ENCODE results near the gene MYO15B. TPM values are rescaled to one million over a fixed set of nuclear protein-coding genes. Genes with fewer than 3 reads are reported as not detected.

Gene MYO15B
- total and polyA plus RNA-seq, 4 donors: 84.5 to 197 (median 167) TPM

DNA sequence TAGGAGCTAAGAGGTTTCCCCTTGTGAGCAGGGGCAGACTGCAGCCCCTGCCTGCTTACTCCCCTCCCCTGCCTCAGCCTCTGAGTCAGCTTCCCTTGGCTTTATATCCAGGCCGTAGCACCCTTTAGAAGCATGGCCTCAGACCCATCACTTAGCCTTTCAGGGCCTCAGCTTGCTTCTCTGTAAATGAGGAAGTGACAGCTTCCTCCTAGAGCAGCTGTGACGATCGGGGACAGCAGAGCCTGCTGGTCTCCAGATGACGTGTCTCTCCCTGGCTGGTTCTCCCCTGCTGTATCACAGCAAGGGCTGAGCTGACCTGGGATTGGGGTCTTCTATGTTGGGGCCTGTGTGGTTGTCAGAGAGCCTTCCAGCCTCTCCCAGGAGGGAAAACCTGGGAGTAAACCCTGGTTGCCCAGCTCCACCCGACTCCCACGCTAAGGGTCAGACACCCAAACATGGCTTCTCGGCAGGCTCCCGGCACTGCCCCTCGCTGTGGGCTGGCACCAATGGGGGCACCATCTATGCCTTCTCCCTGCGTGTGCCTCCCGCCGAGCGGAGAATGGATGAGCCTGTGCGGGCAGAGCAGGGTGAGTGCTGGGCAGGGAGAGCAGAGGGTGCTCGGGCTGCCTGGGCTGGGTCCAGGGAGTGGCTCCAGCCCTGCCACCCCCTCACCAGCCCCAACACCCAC lies 16.3 kb upstream of the MYO15B start:
- DNase-seq (peak; percentile 34 to 58 (median 35)), ATAC-seq (ENCODE audit: insufficient read depth, low FRiP score) (peak; percentile 72)
- H3K4me3 ChIP-seq: no peak overlapping the region
- H3K27ac ChIP-seq (ENCODE audit: low read depth in 1 of 2, low read length in 1 of 2): peak overlapping the region in 1 of 2 donors; percentile 52
- 71 to 82% methylated on average over 15 of the region's 15 CpGs for WGBS, 2 donors
- H3K27me3 ChIP-seq (ENCODE audit: control insufficient read depth in 3 of 3, insufficient read depth in 3 of 3, low read length in 2 of 3): no peaks in the 10 kb centered on the region
- no peaks in the 10 kb centered on the region for H3K9me3 ChIP-seq (ENCODE audit: control insufficient read depth in 4 of 4, insufficient read depth in 3 of 4, low read length in 3 of 4)
- H3K9ac ChIP-seq (ENCODE audit: insufficient read depth in 1 of 2, low read length in 2 of 2): no peak overlapping the region
- TF ChIP-seq, protein P1, sequence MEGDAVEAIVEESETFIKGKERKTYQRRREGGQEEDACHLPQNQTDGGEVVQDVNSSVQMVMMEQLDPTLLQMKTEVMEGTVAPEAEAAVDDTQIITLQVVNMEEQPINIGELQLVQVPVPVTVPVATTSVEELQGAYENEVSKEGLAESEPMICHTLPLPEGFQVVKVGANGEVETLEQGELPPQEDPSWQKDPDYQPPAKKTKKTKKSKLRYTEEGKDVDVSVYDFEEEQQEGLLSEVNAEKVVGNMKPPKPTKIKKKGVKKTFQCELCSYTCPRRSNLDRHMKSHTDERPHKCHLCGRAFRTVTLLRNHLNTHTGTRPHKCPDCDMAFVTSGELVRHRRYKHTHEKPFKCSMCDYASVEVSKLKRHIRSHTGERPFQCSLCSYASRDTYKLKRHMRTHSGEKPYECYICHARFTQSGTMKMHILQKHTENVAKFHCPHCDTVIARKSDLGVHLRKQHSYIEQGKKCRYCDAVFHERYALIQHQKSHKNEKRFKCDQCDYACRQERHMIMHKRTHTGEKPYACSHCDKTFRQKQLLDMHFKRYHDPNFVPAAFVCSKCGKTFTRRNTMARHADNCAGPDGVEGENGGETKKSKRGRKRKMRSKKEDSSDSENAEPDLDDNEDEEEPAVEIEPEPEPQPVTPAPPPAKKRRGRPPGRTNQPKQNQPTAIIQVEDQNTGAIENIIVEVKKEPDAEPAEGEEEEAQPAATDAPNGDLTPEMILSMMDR (IDR thresholded peaks at IDR 0.05; ENCODE audit: control extremely low read depth, extremely low read depth): no peak
- H3K36me3 ChIP-seq (ENCODE audit: control insufficient read depth in 4 of 4, insufficient read depth in 4 of 4, low read length in 4 of 4): peaks cover 0 to 49% (median 0%) of the 10 kb centered on the region in 4 donors
- H3K4me1 ChIP-seq (ENCODE audit: control insufficient read depth in 5 of 5, insufficient read depth in 5 of 5, low read length in 5 of 5): no peaks in the 10 kb centered on the region

DNA sequence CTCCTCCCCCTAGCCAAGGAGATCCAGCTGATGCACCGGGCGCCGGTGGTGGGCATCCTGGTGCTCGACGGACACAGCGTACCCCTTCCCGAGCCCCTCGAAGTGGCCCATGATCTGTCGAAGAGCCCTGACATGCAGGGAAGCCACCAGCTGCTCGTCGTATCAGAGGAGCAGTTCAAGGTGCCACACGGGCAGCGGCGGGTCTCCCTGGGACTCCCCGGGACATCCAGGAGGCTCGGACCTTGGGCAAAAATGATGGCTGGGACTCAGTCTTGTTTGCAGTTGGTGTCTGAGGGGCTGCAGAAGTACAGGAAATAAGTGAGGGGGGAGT lies 15.8 kb upstream of the MYO15B start:
- Histone ChIP-seq H3K9ac (ENCODE audit: insufficient read depth in 1 of 2, low read length in 2 of 2) (no peak overlapping the region), H3K4me3 (no peak overlapping the region), H3K36me3 (ENCODE audit: control insufficient read depth in 4 of 4, insufficient read depth in 4 of 4, low read length in 4 of 4) (peaks cover 0 to 47% (median 0%) of the 10 kb centered on the region in 4 donors), H3K4me1 (ENCODE audit: control insufficient read depth in 5 of 5, insufficient read depth in 5 of 5, low read length in 5 of 5) (no peaks in the 10 kb centered on the region), H3K27me3 (ENCODE audit: control insufficient read depth in 3 of 3, insufficient read depth in 3 of 3, low read length in 2 of 3) (no peaks in the 10 kb centered on the region), H3K9me3 (ENCODE audit: control insufficient read depth in 4 of 4, insufficient read depth in 3 of 4, low read length in 3 of 4) (no peaks in the 10 kb centered on the region), H3K27ac (ENCODE audit: low read depth in 1 of 2, low read length in 1 of 2) (no peak overlapping the region)
- TF ChIP-seq, protein P1 (IDR thresholded peaks at IDR 0.05; ENCODE audit: control extremely low read depth, extremely low read depth): no peak
- DNase-seq: no peak
- no peak for ATAC-seq (ENCODE audit: insufficient read depth, low FRiP score)
- WGBS, 2 donors: 85 to 95% methylated on average over 14 to 16 of the region's 16 CpGs

DNA sequence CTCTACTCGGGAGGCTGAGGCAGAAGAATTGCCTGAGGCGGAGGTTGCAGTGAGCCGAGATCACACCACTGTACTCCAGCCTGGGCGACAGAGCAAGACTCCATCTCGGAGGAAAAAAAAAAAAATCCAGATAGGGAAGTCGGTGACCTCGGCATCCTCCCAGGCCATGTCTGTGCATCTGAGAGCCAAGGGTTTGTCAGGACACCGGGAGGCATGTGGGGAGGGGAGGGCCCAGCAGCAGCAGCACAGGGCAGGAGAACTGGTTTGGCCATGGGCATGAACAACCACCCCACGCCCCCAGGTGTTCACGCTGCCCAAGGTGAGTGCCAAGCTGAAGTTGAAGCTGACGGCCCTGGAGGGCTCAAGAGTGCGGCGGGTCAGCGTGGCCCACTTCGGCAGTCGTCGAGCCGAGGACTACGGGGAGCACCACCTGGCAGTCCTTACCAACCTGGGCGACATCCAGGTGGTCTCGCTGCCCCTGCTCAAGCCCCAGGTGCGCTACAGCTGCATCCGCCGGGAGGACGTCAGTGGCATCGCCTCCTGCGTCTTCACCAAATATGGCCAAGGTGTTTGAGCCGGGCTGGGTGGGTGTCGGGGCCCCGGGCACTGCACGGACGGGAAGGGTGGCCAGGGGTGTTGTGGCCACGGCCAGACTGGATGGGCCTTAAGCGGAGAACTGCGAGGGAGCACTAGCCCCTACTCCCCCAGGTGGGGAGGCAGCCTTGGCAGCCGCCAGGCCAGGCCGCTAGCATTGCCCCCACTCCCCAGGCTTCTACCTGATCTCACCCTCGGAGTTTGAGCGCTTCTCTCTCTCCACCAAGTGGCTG lies 14.7 kb upstream of the MYO15B start:
- peaks cover 0 to 46% (median 0%) of the 10 kb centered on the region in 4 donors for H3K36me3 ChIP-seq (ENCODE audit: control insufficient read depth in 4 of 4, insufficient read depth in 4 of 4, low read length in 4 of 4)
- TF ChIP-seq, protein P1 (IDR thresholded peaks at IDR 0.05; ENCODE audit: control extremely low read depth, extremely low read depth): no peak
- no peak for ATAC-seq (ENCODE audit: insufficient read depth, low FRiP score)
- H3K9ac ChIP-seq (ENCODE audit: insufficient read depth in 1 of 2, low read length in 2 of 2): no peak overlapping the region
- DNase-seq: no peak
- H3K4me1 ChIP-seq (ENCODE audit: control insufficient read depth in 5 of 5, insufficient read depth in 5 of 5, low read length in 5 of 5): no peaks in the 10 kb centered on the region
- H3K27me3 ChIP-seq (ENCODE audit: control insufficient read depth in 3 of 3, insufficient read depth in 3 of 3, low read length in 2 of 3): no peaks in the 10 kb centered on the region
- no peak overlapping the region for H3K4me3 ChIP-seq
- WGBS, 2 donors: 93 to 95% methylated on average over 39 of the region's 39 CpGs
- H3K9me3 ChIP-seq (ENCODE audit: control insufficient read depth in 4 of 4, insufficient read depth in 3 of 4, low read length in 3 of 4): no peaks in the 10 kb centered on the region
- H3K27ac ChIP-seq (ENCODE audit: low read depth in 1 of 2, low read length in 1 of 2): no peak overlapping the region

Measured in lung (tissue), 12 donors.